ENCODE results near the gene ABCG5. TPM values are rescaled to one million over a fixed set of nuclear protein-coding genes. Genes with fewer than 3 reads are reported as not detected.
A peak's percentile ranks its signal among the peaks of the same experiment; 100 is the strongest.

The ABCG5 gene
- total RNA-seq, 1 donor: under 0.01 TPM

DNA sequence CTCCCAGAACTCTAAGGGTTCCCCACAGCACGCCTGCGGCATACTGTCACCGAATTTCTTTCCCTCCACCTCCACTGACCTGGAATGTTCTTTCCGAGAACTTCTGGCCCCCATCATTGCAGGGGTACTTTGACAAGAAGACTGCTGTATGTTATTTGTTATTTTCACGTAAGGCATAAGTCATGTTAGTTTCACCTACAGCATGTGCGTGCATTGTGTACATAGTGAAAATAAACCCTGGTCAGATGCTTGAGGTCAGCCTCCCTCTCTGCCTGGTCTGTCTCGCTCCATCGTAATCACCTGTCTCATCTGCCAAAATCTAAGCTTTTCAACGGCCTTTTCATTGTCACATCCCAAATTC is 4.2 kb upstream of the ABCG5 start:
- DNase-seq (ENCODE audit: low read depth in 2 of 3, low spot score in 2 of 3): no peak

- DNase-seq (ENCODE audit: low read depth in 2 of 3, low spot score in 2 of 3): no peak
These were observed 3.6 kb upstream of the ABCG5 start for GRCh38 chr2:43841949-43842865.

DNA sequence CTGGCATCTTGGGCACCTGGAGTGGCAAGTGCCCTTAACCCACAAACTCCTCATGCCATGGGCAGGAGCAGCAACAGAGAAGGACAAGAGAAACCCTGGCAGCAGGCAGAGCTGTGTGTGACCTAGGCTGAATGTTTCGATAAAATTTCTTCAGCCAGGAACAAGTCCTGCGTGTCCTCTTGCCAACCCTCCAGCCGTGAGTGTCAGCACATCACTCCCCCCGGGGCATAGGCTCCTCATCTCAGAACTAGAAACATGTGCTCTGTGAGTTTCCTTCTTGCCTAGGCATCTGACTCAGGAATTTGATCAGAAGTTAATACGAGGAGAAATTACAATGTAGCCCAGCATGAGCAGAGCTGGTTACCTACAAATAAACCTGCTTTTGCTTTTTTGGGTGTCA is 2.3 kb upstream of the ABCG5 start:
- DNase-seq (ENCODE audit: low read depth in 2 of 3, low spot score in 2 of 3): no peak

- DNase-seq (ENCODE audit: low read depth in 2 of 3, low spot score in 2 of 3): no peak
These were observed 1.3 kb upstream of the ABCG5 start for GRCh38 chr2:43839776-43840564.

DNA sequence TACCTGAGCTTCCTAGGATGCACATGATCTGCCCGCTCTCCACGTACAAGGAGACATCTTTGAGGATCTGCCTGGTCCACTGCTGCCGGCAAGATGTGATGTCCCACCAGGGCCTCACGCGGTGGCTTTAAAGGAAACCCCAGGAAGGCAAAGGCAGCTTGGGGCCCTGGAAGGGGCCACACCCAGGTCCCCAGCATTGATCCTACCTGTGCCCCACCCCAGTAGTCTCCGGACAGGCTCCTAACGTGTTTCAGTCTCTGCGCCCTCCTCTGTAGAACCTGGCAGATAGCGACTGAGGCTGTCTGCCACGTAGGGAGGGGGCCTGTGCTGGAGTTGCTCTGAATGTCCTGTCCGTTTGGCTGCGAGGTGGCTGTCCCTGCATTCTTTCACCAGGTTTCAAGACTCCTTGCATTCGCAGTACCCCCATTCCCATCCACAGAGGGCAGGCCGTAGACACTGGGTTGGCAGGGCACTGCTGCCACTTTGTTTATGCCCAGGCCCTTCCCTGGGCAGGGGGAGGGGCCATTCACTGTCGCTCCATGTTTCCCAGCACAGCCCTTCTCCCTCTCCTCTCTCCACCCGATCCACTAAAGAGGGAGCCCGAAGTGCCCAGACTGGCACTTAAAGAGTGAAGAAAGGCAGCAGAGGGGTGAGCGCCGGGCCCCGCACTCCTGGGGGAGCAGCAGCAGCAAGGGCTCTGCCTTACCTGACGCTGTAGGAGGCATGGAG is 644 bp downstream of the ABCG5 start:
- no peak for DNase-seq (ENCODE audit: low read depth in 2 of 3, low spot score in 2 of 3)

DNA sequence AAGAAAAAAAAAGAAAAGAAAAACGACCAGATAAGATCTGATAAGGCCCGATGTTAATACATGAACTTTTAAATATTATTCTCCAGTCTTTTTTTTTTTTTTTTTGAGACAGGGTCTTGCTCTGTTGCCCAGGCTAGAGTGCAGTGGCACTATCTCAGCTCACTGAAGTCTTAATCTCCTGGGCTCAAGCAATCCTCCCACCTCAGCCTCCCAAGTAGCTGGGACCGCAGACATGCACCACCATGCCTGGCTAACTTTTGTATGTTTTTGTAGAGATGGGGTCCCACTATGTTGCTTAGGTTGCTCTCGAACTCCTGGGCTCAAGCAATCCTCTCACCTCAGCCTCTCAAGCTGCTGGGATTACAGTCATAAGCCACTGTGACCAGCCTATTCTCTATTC is 1.6 kb downstream of the ABCG5 start:
- no peak for DNase-seq (ENCODE audit: low read depth in 2 of 3, low spot score in 2 of 3)

- peak in 1 of 3 donors; percentile 10 for DNase-seq (ENCODE audit: low read depth in 2 of 3, low spot score in 2 of 3)
These were observed 6.2 kb downstream of the ABCG5 start for GRCh38 chr2:43832457-43832856.

DNA sequence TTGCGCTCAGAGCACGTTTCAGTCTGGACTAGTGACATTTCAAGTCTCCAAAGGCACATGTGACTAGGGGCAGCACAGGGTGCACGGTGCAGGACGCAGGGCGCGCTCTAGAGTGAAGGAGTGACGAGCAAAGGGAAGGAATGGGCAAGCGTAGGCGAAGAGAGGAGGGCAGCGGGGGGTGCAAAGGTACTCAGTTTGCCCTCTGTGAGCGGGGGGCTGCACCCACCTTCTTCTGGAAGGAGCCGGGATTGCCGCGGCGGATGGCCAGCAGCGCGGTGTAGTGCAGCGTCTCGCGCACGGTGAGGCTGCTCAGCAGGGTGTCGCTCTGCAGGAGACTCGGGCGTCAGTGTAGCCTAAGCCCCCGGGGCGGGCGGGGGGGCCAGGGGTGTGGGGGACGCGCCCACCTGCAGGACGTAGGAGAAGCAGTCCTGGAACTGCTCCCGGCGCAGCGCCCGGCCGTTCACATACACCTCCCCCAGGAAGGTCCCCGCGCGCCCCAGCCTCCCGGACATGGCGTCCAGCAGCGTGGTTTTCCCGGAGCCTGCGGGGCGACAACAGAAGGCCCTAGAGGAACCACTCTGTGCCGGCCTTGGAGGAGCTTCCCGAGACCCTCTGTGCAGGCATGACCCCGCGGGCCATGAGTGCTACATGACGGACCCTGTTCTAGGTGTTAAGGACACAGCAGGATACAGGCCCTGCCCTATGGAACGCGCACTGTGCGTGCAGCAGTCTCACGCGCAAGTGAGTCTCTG is 6.9 kb downstream of the ABCG5 start:
- DNase-seq (ENCODE audit: low read depth in 2 of 3, low spot score in 2 of 3): peak in 1 of 3 donors; percentile 10

GRCh38 chr2:43826305-43827250 is 12.1 kb downstream of the ABCG5 start:
- DNase-seq (ENCODE audit: low read depth in 2 of 3, low spot score in 2 of 3): no peak

GRCh38 chr2:43825841-43826240 is 12.8 kb downstream of the ABCG5 start:
- no peak for DNase-seq (ENCODE audit: low read depth in 2 of 3, low spot score in 2 of 3)

DNA sequence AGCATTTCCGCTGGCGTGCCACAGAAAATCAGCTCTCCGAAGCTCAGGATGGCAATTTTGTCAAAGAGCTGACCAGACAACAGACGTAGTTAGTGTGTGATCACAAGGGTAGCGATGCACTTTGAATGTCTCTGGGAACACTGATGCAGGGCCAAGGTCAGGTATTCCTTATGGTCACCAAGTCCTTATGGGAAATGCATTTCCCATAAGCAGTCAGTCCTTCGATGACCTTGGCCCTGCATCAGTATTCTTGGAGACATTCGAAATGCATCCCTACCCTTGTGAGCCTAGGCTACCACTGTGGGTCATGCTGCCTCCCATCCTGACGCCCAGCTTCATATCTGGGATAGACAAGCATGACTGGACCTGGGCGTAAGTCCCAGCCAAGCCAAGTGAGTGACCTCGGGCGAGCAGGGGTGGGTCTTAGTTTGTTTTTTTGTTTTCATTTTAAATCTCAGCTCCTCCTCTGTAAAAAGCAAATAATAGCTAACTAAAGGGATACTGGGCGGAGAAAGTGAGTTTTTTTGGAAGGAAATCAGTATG is 13.6 kb downstream of the ABCG5 start:
- no peak for DNase-seq (ENCODE audit: low read depth in 2 of 3, low spot score in 2 of 3)

GRCh38 chr2:43824512-43824911 is 14.1 kb downstream of the ABCG5 start:
- no peak for DNase-seq (ENCODE audit: low read depth in 2 of 3, low spot score in 2 of 3)

GRCh38 chr2:43823751-43824150 is 14.9 kb downstream of the ABCG5 start:
- no peak for DNase-seq (ENCODE audit: low read depth in 2 of 3, low spot score in 2 of 3)

DNA sequence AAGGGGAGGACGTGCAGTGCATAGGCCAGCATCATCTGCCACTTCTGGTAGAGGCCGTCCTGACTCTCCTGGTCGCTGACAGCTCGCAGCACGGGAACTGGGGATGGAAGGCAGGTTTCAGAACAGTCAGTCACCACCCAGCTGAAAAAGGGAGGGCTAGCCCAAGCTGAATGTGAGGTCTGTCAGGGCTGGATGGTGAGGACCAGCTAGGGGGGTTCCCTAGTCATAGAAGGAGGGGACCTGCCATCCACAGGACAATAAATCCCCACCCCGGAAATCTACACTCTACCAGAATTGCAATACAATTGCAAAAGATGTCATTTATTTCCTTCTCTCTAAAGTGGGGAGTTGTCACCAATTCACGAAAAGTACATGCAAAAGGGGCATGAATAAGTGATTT is 15.8 kb downstream of the ABCG5 start:
- no peak for DNase-seq (ENCODE audit: low read depth in 2 of 3, low spot score in 2 of 3)

GRCh38 chr2:43819491-43820163 is 19.0 kb downstream of the ABCG5 start:
- DNase-seq (ENCODE audit: low read depth in 2 of 3, low spot score in 2 of 3): no peak

DNA sequence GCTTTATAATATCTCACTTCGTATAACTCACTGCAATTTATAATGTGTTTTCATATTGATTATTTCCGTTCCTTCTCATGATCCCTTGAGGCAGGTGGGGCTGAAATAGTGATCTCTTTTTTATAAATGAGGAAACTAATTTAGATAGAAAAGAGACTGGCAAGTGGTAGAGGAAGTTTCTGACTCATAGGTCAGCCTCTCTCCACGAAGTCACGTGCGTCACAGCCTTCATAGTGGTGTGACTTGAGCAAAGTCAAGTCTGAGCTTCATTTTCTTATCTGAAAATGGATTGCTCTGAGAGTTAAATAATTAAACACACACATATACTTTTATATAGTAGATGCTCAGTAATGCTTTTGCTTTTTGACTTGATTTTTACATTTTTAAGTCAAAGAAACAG is 19.9 kb downstream of the ABCG5 start:
- peak in 2 of 3 donors; percentile 14 to 29 for DNase-seq (ENCODE audit: low read depth in 2 of 3, low spot score in 2 of 3)

GRCh38 chr2:43814711-43815110 is 23.9 kb downstream of the ABCG5 start:
- DNase-seq (ENCODE audit: low read depth in 2 of 3, low spot score in 2 of 3): no peak

- DNase-seq (ENCODE audit: low read depth in 2 of 3, low spot score in 2 of 3): no peak
These were observed 25.7 kb downstream of the ABCG5 start for GRCh38 chr2:43812947-43813346.

GRCh38 chr2:43812006-43812405 is 26.6 kb downstream of the ABCG5 start:
- DNase-seq (ENCODE audit: low read depth in 2 of 3, low spot score in 2 of 3): no peak

Measured in hematopoietic multipotent progenitor cell (in vitro differentiated cells).